Natural killer cell (primary cell): ENCODE results near the gene HSPB6. TPM values are rescaled to one million over a fixed set of nuclear protein-coding genes. Genes with fewer than 3 reads are reported as not detected.

Experiments used
- ATAC-seq, 3 donors: fragments of 150-1000 bp in 2 of 3; fragments of 200-7000 bp in 1 of 3; cut with Tn5 transposase; 1 replicate in 1 of 3; 2 replicates in 2 of 3; pipeline ENCODE4 v1.10.0; 2021; ENCODE audit warnings: mild to moderate bottlenecking in 2 of 3, moderate library complexity in 2 of 3
- DNase-seq, 2 donors: peaks; one replicate each; pipeline versions ENCODE4 v3.0.0 to v3.0.0-alpha.2; 2013 to 2021; ENCODE audit warnings: mixed read lengths in 1 of 2
- H3K27ac ChIP-seq: one replicate; pipeline ENCODE4 v1.5.1; 2013; ENCODE audit warnings: mild to moderate bottlenecking, low read length
- H3K27me3 ChIP-seq: one replicate; pipeline ENCODE4 v1.6.1; 2013; ENCODE audit warnings: low read length; ENCODE audit not compliant: control insufficient read depth, insufficient read depth
- H3K36me3 ChIP-seq: one replicate; pipeline ENCODE4 v1.6.1; 2013; ENCODE audit warnings: low read length; ENCODE audit not compliant: control insufficient read depth, insufficient read depth
- H3K4me1 ChIP-seq: one replicate; pipeline ENCODE4 v1.6.1; 2013; ENCODE audit warnings: low read length; ENCODE audit not compliant: control insufficient read depth, insufficient read depth
- H3K4me3 ChIP-seq: one replicate; pipeline ENCODE4 v1.5.1; 2013; ENCODE audit warnings: low read length
- H3K9me3 ChIP-seq: one replicate; pipeline ENCODE4 v1.6.1; 2013; ENCODE audit warnings: low read length; ENCODE audit not compliant: control insufficient read depth, insufficient read depth
- H3K27ac Mint-ChIP-seq, 2 donors: one replicate each; pipeline ENCODE4 v1.8.0; 2022; ENCODE audit warnings: mild to moderate bottlenecking in 2 of 2, mixed read lengths in 2 of 2, moderate library complexity in 1 of 2
- H3K27me3 Mint-ChIP-seq, 2 donors: one replicate each; pipeline ENCODE4 v1.8.0; 2022; ENCODE audit warnings: low read depth in 2 of 2, mixed read lengths in 2 of 2
- H3K36me3 Mint-ChIP-seq: one replicate; pipeline ENCODE4 v1.8.0; 2022; ENCODE audit warnings: mixed read lengths
- H3K4me1 Mint-ChIP-seq, 2 donors: one replicate each; pipeline ENCODE4 v1.8.0; 2022; ENCODE audit warnings: mixed read lengths in 2 of 2
- H3K4me3 Mint-ChIP-seq: one replicate; pipeline ENCODE4 v1.8.0; 2022; ENCODE audit warnings: mild to moderate bottlenecking, moderate library complexity, mixed read lengths
- H3K9me3 Mint-ChIP-seq, 2 donors: one replicate each; pipeline ENCODE4 v1.8.0; 2022; ENCODE audit warnings: mixed read lengths in 2 of 2
- WGBS: methylation state at CpG from one replicate; pipeline ENCODE4 v1.1.7; 2013; ENCODE audit warnings: missing lambda C conversion rate; ENCODE audit not compliant: insufficient coverage; 5-methylcytosine and 5-hydroxymethylcytosine counted together
- intact Hi-C: fragments of 100-400 bp; cut with micrococcal nuclease; formaldehyde crosslinking; loops from one replicate; pipeline ENCODE4 v1.14.2; 2022
- total RNA-seq, 4 donors: library from RNA; stranded (reverse); fragments of 120-200 nt in 1 of 4; gene quantifications; one replicate each; pipeline versions ENCODE4 v1.2.3 to v1.2.4, GENCODE V29; 2013 to 2022
- TF ChIP-seq, protein P1 (sequence below): fragments of 200-600 bp; IDR thresholded peaks from one replicate; pipeline ENCODE4 v1.8.0; 2022; ENCODE audit warnings: antibody characterized with exemption

HSPB6 gene
- total RNA-seq, 3 donors from 2014 or later (not counting 1 experiment from before 2014, with no cell fraction given) = not detected

DNA sequence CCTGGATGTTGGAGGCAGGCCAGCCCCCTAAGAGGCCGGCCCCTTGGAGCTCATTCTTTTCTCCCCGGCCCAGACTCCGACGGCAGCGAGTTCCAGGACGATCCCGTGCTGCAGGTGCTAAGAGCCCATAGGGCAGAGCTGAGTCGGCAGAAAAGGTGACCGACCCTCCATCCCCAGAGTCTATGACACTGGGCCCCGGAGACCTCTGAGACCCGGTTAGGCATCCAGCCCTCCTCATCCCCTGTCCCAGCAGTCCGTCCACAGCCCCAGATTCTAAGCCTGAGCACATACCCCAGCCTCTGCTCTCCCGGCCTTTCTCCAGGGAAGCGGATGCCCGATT, 11.2 kb upstream of the HSPB6 start:
- Mint-ChIP-seq H3K36me3 (no peaks in the 10 kb centered on the region), H3K4me3 (no peak overlapping the region), H3K4me1 (no peaks in the 10 kb centered on the region), H3K27ac (no peak overlapping the region), H3K9me3 (no peaks in the 10 kb centered on the region), H3K27me3 (no peaks in the 10 kb centered on the region)
- Histone ChIP-seq H3K4me3 (no peak overlapping the region), H3K27ac (no peak overlapping the region), H3K36me3 (peaks cover 16% of the 10 kb centered on the region), H3K4me1 (no peaks in the 10 kb centered on the region), H3K9me3 (no peaks in the 10 kb centered on the region), H3K27me3 (no peaks in the 10 kb centered on the region)
- TF ChIP-seq, protein P1, sequence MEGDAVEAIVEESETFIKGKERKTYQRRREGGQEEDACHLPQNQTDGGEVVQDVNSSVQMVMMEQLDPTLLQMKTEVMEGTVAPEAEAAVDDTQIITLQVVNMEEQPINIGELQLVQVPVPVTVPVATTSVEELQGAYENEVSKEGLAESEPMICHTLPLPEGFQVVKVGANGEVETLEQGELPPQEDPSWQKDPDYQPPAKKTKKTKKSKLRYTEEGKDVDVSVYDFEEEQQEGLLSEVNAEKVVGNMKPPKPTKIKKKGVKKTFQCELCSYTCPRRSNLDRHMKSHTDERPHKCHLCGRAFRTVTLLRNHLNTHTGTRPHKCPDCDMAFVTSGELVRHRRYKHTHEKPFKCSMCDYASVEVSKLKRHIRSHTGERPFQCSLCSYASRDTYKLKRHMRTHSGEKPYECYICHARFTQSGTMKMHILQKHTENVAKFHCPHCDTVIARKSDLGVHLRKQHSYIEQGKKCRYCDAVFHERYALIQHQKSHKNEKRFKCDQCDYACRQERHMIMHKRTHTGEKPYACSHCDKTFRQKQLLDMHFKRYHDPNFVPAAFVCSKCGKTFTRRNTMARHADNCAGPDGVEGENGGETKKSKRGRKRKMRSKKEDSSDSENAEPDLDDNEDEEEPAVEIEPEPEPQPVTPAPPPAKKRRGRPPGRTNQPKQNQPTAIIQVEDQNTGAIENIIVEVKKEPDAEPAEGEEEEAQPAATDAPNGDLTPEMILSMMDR = no peak
- DNase-seq = no peak
- ATAC-seq = no peak
- intact Hi-C loops = no loop called here
- 91% methylated on average over 15 of the region's 15 CpGs for WGBS

DNA sequence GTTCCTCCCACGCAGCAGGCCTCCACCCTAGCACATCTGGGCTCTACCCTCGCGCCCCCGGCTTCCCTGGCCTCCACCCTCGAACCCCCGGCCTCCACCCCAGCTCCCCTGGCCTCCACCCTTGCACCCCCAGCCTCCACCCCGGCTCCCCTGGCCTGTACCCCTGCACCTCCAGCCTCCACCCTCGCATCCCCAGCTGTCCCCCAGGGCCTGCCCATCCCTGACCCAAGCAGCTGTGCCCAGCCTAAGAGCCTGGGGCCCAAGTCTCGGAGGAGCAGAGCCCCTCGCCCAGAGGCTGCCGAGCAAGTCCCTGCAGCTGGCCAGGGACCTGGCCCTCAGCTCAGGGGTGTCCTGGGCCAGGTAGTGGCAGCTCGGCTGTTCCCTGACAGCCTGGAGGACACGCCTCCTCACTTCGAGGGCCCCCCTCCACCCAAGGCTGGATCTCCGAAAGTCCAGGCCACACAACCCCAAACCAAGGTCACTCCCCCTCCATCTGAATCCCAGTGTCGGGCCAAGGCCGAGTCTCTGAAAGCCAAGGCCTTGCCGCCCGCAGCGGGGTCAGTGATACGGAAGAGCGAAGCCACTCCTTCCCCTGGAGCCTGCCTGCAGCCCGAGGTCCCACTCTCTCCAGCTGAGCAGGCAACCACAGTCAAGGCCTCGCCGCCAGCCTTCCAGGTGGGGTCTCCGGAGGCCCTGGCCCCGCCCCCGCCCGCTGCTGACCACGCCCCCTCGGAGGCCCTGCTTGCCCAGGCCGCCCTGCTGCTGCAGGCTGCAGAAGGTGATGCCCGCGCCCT, 10.7 kb upstream of the HSPB6 start:
- Mint-ChIP-seq H3K4me1 (no peaks in the 10 kb centered on the region), H3K36me3 (no peaks in the 10 kb centered on the region), H3K4me3 (no peak overlapping the region), H3K27me3 (no peaks in the 10 kb centered on the region), H3K9me3 (no peaks in the 10 kb centered on the region), H3K27ac (no peak overlapping the region)
- Histone ChIP-seq H3K9me3 (no peaks in the 10 kb centered on the region), H3K4me1 (no peaks in the 10 kb centered on the region), H3K36me3 (peaks cover 16% of the 10 kb centered on the region), H3K27me3 (no peaks in the 10 kb centered on the region), H3K4me3 (no peak overlapping the region), H3K27ac (no peak overlapping the region)
- TF ChIP-seq, protein P1 = no peak
- ATAC-seq (no peak), DNase-seq (no peak)
- 74% methylated on average over 34 of the region's 34 CpGs for WGBS
- intact Hi-C loops = no loop called here

DNA sequence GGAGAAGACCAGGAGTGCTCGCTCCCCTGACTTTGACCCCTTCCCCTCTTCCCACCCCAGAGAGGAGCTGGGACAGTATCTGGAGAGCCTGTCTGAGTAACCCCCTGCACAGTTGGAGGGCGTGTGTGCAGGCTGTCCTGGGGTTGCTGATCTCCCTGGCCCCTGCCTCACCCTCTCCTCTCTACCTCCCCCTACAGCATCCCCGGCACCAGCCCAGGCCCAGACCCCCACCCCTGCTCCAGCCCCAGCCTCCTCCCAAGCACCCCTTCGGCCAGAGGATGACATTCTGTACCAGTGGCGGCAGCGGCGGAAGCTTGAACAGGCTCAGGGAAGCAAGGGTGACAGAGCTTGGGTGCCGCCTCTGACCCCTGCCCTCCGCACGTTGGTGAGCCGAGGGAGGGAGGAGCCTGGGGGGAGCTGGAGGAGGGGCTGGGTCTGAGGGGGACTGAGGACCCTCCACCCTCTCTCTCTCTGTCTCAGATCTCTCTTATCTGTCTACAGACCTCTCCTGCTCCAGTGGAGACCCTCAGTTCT, 9.8 kb upstream of the HSPB6 start:
- ATAC-seq (no peak), DNase-seq (no peak)
- Mint-ChIP-seq H3K36me3 (no peaks in the 10 kb centered on the region), H3K27me3 (no peaks in the 10 kb centered on the region), H3K9me3 (no peaks in the 10 kb centered on the region), H3K4me1 (no peaks in the 10 kb centered on the region), H3K27ac (no peak overlapping the region), H3K4me3 (no peak overlapping the region)
- H3K27ac ChIP-seq = no peak overlapping the region
- H3K9me3 ChIP-seq = no peaks in the 10 kb centered on the region
- peaks cover 21% of the 10 kb centered on the region for H3K36me3 ChIP-seq
- no peaks in the 10 kb centered on the region for H3K27me3 ChIP-seq
- TF ChIP-seq, protein P1 = no peak
- no peak overlapping the region for H3K4me3 ChIP-seq
- 98% methylated on average over 8 of the region's 11 CpGs for WGBS
- no peaks in the 10 kb centered on the region for H3K4me1 ChIP-seq
- intact Hi-C loops = no loop called here
